Activated CD4-positive, alpha-beta T cell treated with anti-CD3 and anti-CD28 coated beads, Interleukin-2, Interleukin-6, amounts not matched to agents 100 ng/mL and 50 ng/mL, durations not matched to agents 16 hours and 8 hours (primary cell): Measurements from ENCODE around the gene MOV10L1.
"Not testable (repeated sequence)": the region's sequence is repeated elsewhere in the genome, so short reads cannot be mapped to it uniquely, and the experiment has no call there.

ENCODE experiments used
- DNase-seq: peaks from one replicate; pipeline ENCODE4 v3.0.0-alpha.2; 2020

MOV10L1 gene

GRCh38 chr22:50192436-50193204 lies 102.8 kb downstream of the MOV10L1 start:
- DNase-seq = no peak

GRCh38 chr22:50193621-50194020 lies 103.8 kb downstream of the MOV10L1 start:
- DNase-seq = no peak

GRCh38 chr22:50194037-50194805 lies 104.4 kb downstream of the MOV10L1 start:
- no peak for DNase-seq

GRCh38 chr22:50196256-50196655 lies 106.5 kb downstream of the MOV10L1 start:
- no peak for DNase-seq

GRCh38 chr22:50197000-50197800 lies 107.4 kb downstream of the MOV10L1 start:
- no peak for DNase-seq

DNA sequence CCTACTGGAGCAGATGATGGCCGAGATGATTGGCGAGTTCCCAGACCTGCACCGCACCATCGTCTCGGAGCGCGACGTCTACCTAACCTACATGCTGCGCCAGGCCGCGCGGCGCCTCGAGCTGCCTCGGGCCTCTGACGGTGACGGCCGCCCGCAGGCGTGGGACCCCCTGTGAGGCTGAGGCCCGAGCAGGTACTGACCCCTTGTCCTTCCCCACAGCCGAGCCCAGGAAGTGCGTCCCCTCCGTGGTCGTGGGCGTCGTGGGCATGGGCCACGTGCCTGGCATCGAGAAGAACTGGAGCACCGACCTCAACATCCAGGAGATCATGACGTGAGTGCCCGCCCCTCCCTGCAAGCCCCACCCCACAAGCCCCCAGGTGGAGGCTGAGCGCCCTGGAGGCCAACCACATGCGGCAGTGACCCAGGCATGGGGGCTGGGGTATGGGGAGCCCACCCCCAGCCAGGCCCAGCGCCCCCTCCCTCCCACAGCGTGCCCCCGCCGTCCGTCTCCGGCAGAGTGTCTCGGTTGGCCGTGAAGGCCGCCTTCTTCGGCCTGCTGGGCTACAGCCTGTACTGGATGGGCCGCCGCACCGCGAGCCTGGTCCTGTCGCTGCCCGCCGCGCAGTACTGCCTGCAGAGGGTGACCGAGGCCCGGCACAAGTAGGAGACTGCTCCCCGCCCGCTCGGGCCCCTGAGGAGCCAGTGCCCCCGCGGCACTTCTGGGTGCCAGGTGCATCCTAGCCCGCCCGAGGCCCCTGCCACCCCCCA lies 108.2 kb downstream of the MOV10L1 start:
- no peak for DNase-seq

DNA sequence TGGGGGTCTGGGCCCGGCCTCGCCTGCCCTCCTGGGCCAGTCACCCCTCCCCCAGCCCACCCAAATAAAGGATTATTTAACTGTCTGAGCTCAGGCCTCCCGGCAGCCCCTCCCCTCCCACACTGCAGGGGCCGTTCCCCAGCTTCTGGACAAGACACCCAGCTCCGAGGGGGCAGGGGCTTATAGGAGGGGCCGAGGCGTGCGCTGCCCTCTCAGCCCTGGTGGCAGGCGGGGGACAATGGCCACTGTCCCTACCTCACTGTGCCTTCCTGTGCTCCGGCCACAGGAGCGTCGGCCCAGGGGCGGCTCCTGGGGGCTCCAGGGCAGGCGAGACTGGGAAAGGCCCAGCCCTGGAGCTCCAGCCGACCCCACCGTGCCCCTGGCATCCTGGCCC lies 108.8 kb downstream of the MOV10L1 start:
- no peak for DNase-seq

DNA sequence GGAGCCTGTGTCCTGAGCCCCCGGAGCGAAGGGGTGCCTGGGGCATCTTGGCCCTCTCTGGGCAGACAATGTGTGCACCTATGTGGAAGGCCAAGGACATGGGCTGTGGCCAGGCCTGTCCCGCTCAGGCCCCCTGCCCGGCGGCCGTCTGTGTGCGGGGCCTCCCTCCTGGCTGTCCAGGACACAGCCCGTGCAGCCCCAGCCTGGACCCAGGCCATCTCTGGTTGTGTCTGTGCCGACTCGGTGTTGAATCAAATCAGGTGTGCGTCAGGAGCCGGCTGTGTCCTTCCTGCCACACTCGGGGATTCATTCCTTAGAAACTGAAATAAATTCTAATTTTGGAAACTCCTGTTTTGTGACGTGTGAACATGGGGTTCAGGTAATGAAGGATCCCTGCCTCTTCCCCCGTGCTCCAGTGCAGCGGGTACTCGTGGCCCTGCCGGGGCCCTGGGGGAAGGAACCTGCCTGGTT lies 109.5 kb downstream of the MOV10L1 start:
- DNase-seq = no peak

GRCh38 chr22:50199829-50200460 lies 110.1 kb downstream of the MOV10L1 start:
- no peak for DNase-seq

DNA sequence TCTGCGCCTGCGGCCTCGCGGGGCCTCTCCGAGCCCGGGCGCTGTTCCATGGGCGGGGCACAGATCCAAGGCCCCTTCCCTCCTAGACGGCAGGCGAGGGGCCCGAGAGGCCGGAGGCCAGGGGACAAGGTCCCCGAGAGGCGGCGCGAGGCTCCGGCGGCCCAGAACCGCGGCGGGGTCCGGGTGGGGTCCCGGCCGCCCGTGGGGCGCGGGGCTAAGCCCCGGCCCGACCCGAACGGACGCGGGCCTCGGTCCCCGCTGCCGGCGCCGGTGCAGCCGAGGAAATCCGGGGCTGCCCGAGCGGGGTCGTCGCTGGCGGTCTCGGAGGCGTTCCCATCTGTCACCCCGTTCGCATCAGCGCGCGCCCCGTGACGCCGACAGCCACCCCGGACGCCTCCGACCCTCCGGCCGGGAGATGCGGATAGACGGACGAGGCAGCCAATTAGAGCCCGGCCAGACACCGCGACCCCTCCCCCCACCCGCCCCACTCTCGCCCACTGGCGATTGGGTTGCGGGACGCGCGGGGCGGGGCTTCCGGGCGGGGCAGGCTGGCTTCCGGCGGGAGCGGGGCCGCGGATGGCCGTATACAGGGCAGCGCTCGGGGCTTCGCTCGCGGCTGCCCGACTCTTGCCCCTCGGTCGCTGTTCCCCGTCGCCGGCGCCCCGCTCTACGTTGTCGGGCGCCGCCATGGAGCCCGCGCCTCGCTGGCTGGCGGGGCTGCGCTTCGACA lies 110.8 kb downstream of the MOV10L1 start, which contains the start of gene SELENOO:
SELENOO (plus strand) TSS at position 551 of the 730 bp plus-strand sequence; CDS start at position 577, 26 bp downstream.
- DNase-seq = peak; percentile 94

DNA sequence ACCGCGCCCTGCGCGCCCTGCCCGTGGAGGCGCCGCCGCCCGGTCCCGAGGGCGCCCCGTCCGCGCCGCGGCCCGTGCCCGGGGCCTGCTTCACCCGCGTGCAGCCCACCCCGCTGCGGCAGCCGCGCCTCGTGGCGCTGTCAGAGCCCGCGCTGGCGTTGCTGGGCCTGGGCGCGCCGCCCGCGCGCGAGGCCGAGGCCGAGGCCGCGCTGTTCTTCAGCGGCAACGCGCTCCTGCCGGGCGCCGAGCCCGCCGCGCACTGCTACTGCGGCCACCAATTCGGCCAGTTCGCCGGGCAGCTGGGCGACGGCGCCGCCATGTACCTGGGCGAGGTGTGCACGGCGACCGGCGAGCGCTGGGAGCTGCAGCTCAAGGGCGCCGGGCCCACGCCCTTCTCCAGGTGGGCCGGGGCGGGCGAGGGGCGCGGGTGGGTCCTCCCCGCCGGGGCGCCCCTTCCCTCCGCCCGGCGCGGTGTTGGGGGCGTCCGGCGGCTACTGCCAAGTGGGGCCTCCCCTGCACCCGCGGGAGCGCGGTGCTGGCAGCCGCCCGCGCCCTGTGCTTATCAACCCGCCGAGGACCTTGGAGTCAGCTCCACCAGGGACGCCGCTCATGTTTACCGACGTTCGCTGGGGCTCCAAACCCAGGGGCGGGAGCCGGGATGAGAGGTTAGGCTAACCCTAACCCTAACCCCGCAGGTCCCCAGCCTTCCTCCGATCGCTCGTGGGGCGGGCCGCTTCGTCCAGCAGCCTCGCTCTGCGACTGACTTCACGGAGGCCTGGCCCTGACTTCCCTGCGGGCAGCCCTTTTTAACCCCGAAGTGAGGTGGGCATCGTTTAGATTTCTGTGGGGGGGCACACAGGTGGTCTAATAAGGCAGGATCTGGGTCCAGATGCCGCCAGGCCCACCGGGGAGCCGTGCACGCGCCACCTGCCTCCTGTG lies 111.7 kb downstream of the MOV10L1 start:
- DNase-seq = no peak

DNA sequence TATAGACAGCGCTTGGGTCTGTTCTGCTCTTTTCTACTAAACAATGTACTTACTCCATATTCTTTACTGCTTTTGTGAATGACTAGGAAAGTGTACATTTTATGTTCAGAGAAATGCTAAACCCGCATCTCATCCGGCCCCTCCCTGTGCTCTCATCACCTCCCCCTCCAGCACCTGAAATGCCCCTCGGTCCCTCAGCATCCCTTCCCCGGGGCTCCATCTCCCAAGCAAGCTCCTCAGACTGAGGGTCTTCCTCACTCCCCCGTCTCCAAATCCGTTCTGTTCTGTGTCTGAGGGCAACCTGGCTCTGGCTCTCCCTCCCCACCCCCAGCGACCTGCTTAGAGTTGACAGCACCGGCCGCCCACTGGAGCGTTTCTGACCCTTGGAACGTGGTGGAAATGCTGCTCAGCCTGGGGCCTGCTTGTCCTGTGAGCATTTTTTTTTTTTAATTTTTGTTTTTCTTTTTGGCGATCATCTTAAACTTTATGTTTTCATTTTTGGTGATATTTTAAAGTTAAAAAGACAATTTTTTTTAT lies 112.4 kb downstream of the MOV10L1 start:
- no peak for DNase-seq

DNA sequence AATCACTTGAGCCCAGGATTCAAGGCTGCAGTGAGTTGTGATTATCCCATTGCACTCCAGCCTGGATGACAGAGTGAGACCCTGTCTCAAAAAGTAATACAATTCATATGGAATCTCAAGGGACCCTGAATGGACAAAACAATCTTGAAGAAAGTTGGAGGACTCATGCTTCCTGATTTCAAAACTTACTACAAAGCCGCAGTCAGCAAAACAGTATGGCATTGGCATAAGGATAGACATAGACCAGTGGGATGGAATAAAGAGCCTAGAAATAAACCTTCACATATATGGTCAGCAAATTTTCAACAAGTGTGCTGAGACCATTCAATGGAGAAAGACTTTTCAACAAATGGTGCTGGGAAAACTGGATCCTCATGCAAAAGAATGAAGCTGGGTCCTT lies 113.5 kb downstream of the MOV10L1 start:
- DNase-seq = no peak

DNA sequence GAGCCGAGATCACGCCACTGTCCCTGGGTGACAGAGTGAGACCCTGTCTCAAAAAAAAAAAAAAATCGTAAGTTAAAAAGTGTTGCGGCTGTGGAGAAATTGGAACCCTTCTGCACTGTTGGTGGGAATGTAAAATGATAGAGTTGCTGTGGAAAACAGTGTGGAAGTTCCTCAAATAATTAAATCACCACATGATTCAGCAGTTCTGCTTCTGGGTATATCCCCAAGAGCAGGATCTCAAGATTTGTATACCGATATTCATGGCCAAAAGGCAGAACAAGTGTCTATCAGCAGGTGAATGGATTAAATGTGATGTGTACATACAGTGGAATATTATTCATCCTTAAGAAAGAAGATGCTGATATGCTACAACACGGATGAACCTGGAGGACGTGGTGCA lies 114.8 kb downstream of the MOV10L1 start:
- no peak for DNase-seq

GRCh38 chr22:50204998-50205397 lies 115.2 kb downstream of the MOV10L1 start:
- not testable (repeated sequence) for DNase-seq

DNA sequence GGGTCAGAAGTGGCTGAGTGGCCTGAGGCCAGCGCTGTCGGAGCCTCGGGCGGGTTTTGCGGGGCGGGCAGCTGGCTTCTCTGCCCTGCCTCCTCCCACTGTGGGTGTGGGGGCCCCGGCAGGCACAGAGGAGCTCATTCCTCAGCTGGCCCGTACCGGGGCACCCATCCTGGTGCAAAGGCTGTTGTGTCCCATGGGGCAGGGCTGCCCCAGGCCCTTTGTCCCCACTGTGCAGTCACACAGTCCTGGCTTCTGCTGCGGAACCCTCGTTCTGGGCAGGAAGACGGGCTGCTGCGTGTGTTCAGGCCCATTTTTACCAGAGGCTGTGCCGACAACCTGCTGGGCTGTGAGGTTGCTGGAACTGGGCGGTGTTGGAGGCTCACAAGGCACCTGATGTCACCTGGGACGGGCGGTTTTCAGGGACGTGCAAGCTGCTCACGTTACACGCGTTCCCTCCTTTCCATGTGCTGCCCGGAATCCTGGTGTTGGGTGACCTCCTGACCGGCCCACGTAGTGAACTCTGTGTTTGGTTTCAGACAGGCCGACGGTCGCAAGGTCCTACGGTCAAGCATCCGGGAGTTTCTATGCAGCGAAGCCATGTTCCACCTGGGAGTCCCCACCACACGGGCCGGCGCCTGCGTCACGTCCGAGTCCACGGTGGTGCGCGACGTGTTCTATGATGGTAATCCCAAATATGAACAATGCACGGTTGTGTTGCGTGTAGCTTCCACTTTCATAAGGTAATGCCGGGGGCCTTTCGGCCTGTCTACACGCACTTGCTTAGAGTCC lies 116.2 kb downstream of the MOV10L1 start:
- no peak for DNase-seq

- no peak for DNase-seq
Observed at GRCh38 chr22:50206599-50206998, 116.8 kb downstream of the MOV10L1 start.

DNA sequence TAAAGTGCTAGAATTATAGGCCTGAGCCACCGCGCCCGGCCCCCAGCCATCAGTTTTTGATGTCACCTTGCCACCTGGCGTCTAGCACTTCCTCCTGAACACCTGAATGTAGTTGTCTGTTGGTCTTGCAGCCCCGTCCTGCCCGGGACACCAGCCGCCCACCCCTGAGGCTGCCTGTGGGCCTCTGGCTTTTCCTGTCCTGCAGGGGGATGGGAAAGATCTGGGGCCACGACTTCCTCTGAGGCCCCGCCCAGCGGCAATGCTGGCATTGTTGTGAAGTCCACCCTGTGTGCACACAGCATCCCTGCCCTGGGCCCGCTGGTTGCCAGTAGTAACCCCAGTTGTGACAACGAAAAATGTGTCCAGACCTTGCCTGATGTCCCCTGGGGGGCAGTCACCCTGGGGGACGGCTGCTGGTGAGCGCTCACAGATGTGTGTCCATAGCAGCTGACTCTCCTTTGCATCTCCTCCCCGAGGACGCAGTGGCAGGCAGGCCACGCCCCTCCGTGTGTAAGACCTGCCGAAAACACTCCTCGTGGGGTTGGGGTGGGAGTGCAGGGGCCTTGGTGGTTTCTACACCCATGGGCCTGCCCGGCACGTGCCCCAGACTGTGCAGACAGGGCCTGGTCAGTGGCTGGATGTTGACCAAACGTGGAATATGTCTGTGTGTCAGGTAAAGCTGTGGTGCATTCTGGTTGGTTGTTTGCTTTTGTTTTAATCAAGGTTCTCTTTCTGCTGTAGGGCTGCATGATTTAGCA lies 117.8 kb downstream of the MOV10L1 start:
- no peak for DNase-seq
